ENCODE measurements around the gene SSTR5. TPM values are rescaled to one million over a fixed set of nuclear protein-coding genes. Genes with fewer than 3 reads are reported as not detected.
A peak's percentile ranks its signal among the peaks of the same experiment; 100 is the strongest.

SSTR5 gene
- polyA plus RNA-seq, 1 donor from 2014 or later: not detected

- Mint-ChIP-seq H3K27ac (no peak overlapping the region), H3K27me3 (peaks cover 4% of the 10 kb centered on the region), H3K4me1 (no peaks in the 10 kb centered on the region), H3K4me3 (no peak overlapping the region), H3K9me3 (peaks cover 2 to 7% (median 5%) of the 10 kb centered on the region in 3 donors), H3K36me3 (no peaks in the 10 kb centered on the region)
These were observed 15.2 kb upstream of the SSTR5 start for GRCh38 chr16:1057252-1057932.

- H3K36me3 Mint-ChIP-seq: no peaks in the 10 kb centered on the region
- H3K4me1 Mint-ChIP-seq: no peaks in the 10 kb centered on the region
- H3K27ac Mint-ChIP-seq: no peak overlapping the region
- peaks cover 2 to 7% (median 5%) of the 10 kb centered on the region in 3 donors for H3K9me3 Mint-ChIP-seq
- H3K4me3 Mint-ChIP-seq: no peak overlapping the region
- peaks cover 4% of the 10 kb centered on the region for H3K27me3 Mint-ChIP-seq
These were observed 14.3 kb upstream of the SSTR5 start for GRCh38 chr16:1058216-1058615.

DNA sequence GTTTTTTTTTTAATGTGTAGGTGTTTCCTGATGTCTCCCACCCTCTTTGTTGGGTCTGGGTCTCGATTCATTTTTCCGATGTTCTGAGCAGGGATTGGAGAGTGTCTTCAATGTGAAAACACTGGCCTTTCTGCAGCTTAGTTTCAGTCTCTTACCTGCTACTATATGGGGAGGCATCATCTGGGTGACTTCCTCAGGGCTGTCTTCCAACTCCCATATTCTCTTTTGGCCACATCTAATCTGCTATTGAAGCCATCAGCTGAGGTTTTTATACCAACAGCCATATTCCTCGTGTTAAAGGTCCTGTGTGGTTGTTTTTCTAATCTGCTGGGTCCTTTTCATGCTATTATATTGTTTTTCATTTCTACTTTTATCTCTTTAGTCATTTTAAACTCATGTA, 13.2 kb upstream of the SSTR5 start:
- Mint-ChIP-seq H3K4me1 (no peaks in the 10 kb centered on the region), H3K36me3 (no peaks in the 10 kb centered on the region), H3K4me3 (no peak overlapping the region), H3K27ac (no peak overlapping the region), H3K9me3 (peaks cover 2 to 7% (median 5%) of the 10 kb centered on the region in 3 donors), H3K27me3 (peaks cover 5% of the 10 kb centered on the region)

DNA sequence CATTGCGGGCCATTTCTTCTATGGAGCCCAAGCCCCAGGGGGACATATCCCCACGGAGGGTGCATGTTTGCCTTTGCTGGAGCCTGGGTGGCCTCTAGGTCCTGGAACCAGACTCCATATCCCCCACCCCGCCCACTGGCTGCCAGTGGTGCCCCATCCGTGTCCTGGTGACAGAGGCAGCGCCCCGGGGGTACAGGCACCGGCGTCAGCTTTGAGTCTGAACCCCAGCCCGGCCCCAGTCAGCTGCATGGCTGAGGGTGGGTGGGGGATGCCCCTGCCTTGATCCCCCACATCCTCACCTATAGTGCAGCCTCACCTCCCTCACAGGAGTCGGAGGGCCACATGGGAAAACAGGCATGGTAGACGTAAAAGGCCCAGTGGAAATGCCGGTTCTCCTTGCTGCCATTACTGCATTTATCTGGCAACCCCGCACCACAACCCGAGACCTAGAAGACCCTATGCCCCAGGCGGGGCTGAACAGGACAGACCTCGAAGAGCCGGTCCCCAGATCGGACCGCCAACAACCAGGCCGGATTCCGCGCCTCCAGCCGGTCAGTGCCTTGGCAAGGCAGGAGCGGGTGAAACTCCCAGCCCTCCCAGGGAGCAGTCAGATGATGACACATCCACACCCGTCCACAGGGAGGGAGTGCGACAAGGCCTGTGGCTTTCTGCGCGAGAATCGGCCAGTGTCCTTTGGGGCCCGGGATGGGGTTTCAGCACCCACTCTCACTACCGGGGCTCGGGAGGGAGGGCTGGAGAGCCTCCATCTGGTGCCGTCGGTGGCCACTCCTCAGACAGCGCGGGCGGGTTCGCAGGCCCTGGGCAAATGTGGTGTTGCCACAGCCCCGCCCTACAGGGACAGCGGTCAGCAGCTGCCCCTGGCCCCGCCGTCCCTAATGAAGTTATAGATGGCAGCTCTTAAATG, 11.9 kb upstream of the SSTR5 start:
- peaks cover 2 to 7% (median 5%) of the 10 kb centered on the region in 3 donors for H3K9me3 Mint-ChIP-seq
- peak overlapping the region in 1 of 3 donors; percentile 53 for H3K27ac Mint-ChIP-seq
- peaks cover 7% of the 10 kb centered on the region for H3K27me3 Mint-ChIP-seq
- H3K4me1 Mint-ChIP-seq: no peaks in the 10 kb centered on the region
- H3K4me3 Mint-ChIP-seq: no peak overlapping the region
- H3K36me3 Mint-ChIP-seq: no peaks in the 10 kb centered on the region

GRCh38 chr16:1061769-1062505, 10.6 kb upstream of the SSTR5 start:
- Mint-ChIP-seq H3K4me3 (no peak overlapping the region), H3K27me3 (peaks cover 11% of the 10 kb centered on the region), H3K27ac (no peak overlapping the region), H3K9me3 (peaks cover 2 to 5% (median 4%) of the 10 kb centered on the region in 3 donors), H3K4me1 (no peaks in the 10 kb centered on the region), H3K36me3 (no peaks in the 10 kb centered on the region)

DNA sequence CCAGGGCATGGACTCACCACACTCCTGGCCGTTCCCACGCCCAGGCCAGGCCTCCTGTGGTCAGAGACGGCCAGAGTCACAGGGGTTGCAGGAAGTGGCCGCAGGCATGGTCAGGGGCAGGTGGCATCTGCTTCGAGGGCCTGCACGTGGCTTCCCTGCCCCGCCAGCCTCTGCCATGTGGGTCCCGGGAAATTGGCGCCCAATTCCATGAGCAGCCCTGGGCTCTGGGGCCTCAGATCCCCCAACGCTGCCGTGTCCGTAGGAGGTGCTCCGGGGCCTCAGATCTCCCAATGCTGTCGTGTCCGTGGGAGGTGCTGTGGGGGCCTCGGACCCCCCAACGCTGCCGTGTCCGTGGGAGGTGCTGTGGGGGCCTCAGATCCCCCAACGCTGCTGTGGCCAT, 9.7 kb upstream of the SSTR5 start:
- Mint-ChIP-seq H3K27ac (no peak overlapping the region), H3K9me3 (peaks cover 2 to 5% (median 4%) of the 10 kb centered on the region in 3 donors), H3K4me3 (no peak overlapping the region), H3K27me3 (peaks cover 14% of the 10 kb centered on the region), H3K4me1 (no peaks in the 10 kb centered on the region), H3K36me3 (no peaks in the 10 kb centered on the region)

GRCh38 chr16:1063728-1064127, 8.8 kb upstream of the SSTR5 start:
- peaks cover 17% of the 10 kb centered on the region for H3K27me3 Mint-ChIP-seq
- no peaks in the 10 kb centered on the region for H3K36me3 Mint-ChIP-seq
- H3K4me3 Mint-ChIP-seq: no peak overlapping the region

DNA sequence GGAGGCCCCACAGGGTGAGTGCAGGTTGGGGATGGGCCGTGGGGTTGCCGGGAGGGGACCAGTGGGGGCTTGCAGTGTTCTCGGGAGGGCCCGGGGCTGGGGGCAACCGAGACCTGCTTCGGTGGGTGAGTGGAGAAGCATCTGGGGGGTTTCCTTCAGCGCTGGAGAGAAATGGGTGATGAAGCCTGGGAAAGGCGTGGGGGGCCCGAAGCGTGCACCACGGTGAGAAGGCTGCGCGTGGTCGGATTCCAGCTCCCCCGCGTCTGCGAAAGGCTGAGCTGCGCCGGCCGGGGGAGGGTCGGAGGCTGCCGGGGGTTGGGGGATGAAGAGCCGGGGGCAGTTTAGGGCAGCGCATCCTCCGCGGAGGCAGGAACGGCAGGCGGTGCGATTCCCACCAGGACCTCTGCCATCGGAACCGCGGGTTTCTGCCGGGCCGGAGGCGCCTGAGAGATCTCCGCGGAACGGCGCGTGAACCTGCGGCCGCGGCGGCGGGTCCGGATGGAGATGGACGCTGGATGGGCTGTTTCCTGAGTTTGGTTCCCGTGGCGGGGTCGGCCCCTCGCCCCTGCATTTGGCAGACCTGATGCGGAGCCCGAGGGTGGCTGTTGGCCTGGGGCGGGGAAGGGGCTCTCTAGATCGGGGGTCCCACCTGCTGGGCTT, 6.9 kb upstream of the SSTR5 start:
- Mint-ChIP-seq H3K27ac (peak overlapping the region in 1 of 3 donors; percentile 67), H3K36me3 (no peaks in the 10 kb centered on the region), H3K27me3 (peaks cover 24% of the 10 kb centered on the region), H3K9me3 (no peaks in the 10 kb centered on the region), H3K4me3 (no peak overlapping the region), H3K4me1 (no peaks in the 10 kb centered on the region)

More at GRCh38 chr16:1063728-1064127, 8.8 kb upstream of the SSTR5 start:
- Mint-ChIP-seq H3K4me1 (no peaks in the 10 kb centered on the region), H3K27ac (no peak overlapping the region), H3K9me3 (peaks cover 2 to 5% (median 4%) of the 10 kb centered on the region in 3 donors)

GRCh38 chr16:1066584-1067172, 5.9 kb upstream of the SSTR5 start:
- no peaks in the 10 kb centered on the region for H3K4me1 Mint-ChIP-seq
- no peaks in the 10 kb centered on the region for H3K9me3 Mint-ChIP-seq
- no peak overlapping the region for H3K27ac Mint-ChIP-seq
- no peaks in the 10 kb centered on the region for H3K36me3 Mint-ChIP-seq
- peaks cover 26% of the 10 kb centered on the region for H3K27me3 Mint-ChIP-seq
- H3K4me3 Mint-ChIP-seq: no peak overlapping the region

- H3K4me1 Mint-ChIP-seq: no peaks in the 10 kb centered on the region
- no peak overlapping the region for H3K27ac Mint-ChIP-seq
- peaks cover 31% of the 10 kb centered on the region for H3K27me3 Mint-ChIP-seq
- H3K4me3 Mint-ChIP-seq: peak overlapping the region in 1 of 4 donors; percentile 15
- H3K9me3 Mint-ChIP-seq: no peaks in the 10 kb centered on the region
- no peaks in the 10 kb centered on the region for H3K36me3 Mint-ChIP-seq
These were observed 4.9 kb upstream of the SSTR5 start for GRCh38 chr16:1067629-1068028.

DNA sequence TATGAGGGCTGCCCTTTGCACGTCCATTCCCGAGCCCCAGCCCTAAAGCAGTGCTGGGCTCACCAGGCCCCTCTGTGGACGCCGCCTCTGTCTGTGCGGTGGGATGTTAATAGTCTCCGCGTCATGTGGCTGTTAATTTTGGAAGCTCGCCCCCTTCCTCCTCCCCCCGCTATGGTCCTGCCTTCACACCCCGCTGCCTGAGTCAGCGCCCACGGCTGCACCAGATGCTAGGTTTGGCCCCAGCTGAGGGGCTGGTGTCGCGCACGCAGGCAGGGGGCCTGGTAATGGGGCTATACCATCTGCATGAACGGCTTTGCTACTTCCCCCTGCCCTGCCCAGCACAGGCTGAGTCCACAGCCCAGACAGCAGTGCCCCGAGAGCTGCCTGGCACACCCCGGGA, 4.1 kb upstream of the SSTR5 start:
- H3K4me1 Mint-ChIP-seq: no peaks in the 10 kb centered on the region
- H3K27me3 Mint-ChIP-seq: peaks cover 31% of the 10 kb centered on the region
- H3K27ac Mint-ChIP-seq: no peak overlapping the region
- H3K36me3 Mint-ChIP-seq: no peaks in the 10 kb centered on the region
- no peak overlapping the region for H3K4me3 Mint-ChIP-seq
- H3K9me3 Mint-ChIP-seq: no peaks in the 10 kb centered on the region

DNA sequence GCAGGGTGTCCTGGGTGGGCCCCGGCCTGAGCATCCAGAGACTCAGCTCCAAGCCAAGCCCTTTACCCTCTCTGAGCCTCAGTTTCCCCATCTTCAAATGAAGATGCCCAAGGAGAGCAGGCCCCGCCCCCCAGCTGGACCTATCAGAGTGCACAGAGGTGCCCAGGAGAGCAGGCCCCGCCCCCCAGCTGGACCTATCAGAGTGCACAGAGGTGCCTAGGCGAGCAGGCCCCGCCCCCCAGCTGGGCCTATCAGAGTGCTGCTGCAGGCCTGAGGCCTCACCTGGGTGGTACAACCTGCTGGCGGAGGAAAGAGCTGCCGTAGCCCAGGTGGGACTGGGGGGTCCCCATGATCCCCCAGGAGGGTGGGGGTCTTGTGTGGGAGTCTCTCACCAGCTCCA, 3.4 kb upstream of the SSTR5 start:
- no peak overlapping the region for H3K27ac Mint-ChIP-seq
- H3K4me3 Mint-ChIP-seq: peak overlapping the region in 1 of 4 donors; percentile 47
- H3K27me3 Mint-ChIP-seq: peaks cover 30% of the 10 kb centered on the region

DNA sequence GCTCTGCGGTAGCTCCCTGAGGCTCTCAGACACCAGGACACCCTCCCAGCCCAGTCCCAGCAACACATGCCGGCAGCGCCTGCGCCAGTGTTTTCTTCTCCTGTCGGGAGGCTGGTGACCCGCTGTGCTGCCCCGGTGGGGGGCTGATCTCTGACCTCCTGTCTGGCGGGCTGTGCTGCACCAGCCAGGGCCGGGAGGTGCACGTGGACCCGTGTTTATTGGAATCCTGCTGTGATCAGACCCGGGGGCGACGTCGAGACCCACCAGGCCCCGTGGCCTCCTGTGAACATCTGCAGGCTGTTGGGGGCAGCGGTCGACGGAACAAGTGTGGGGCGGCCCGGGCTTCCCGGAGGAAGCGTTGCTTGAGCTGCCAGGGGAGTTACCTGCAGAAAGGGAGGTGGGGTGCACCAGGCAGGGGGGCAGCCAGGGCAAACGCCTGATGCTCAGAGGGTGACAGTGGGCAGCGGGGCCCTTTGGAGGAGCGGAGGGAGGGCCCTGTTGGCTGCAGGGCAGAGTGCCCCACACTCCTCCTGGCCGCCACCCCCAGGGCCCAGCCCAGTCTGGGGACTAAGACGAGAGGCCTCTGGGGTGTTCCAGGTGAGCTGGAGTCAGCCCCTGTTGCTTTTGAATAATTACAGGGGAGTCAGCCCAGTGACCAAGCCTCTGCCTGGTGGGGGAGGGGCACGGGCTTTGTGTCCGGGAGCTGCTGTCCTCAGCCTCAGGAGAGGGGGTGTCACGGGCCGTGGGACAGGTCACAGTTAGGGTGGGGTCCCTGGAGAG, 2.3 kb upstream of the SSTR5 start:
- no peak overlapping the region for H3K27ac Mint-ChIP-seq
- no peaks in the 10 kb centered on the region for H3K36me3 Mint-ChIP-seq
- no peak overlapping the region for H3K4me3 Mint-ChIP-seq
- no peaks in the 10 kb centered on the region for H3K9me3 Mint-ChIP-seq
- peaks cover 30% of the 10 kb centered on the region for H3K27me3 Mint-ChIP-seq
- no peaks in the 10 kb centered on the region for H3K4me1 Mint-ChIP-seq

More for the DNA sequence above, 3.4 kb upstream of the SSTR5 start:
- no peaks in the 10 kb centered on the region for H3K9me3 Mint-ChIP-seq
- H3K4me1 Mint-ChIP-seq: no peaks in the 10 kb centered on the region
- H3K36me3 Mint-ChIP-seq: no peaks in the 10 kb centered on the region
